Activated CD4-positive, alpha-beta T cell treated with anti-CD3 and anti-CD28 coated beads for 1 hour (primary cell): ENCODE measurements around the gene RTL10.

Source experiments
- DNase-seq: peaks from one replicate; pipeline ENCODE4 v3.0.0-alpha.2; 2020

The RTL10 gene, protein sequence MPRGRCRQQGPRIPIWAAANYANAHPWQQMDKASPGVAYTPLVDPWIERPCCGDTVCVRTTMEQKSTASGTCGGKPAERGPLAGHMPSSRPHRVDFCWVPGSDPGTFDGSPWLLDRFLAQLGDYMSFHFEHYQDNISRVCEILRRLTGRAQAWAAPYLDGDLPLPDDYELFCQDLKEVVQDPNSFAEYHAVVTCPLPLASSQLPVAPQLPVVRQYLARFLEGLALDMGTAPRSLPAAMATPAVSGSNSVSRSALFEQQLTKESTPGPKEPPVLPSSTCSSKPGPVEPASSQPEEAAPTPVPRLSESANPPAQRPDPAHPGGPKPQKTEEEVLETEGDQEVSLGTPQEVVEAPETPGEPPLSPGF

DNA sequence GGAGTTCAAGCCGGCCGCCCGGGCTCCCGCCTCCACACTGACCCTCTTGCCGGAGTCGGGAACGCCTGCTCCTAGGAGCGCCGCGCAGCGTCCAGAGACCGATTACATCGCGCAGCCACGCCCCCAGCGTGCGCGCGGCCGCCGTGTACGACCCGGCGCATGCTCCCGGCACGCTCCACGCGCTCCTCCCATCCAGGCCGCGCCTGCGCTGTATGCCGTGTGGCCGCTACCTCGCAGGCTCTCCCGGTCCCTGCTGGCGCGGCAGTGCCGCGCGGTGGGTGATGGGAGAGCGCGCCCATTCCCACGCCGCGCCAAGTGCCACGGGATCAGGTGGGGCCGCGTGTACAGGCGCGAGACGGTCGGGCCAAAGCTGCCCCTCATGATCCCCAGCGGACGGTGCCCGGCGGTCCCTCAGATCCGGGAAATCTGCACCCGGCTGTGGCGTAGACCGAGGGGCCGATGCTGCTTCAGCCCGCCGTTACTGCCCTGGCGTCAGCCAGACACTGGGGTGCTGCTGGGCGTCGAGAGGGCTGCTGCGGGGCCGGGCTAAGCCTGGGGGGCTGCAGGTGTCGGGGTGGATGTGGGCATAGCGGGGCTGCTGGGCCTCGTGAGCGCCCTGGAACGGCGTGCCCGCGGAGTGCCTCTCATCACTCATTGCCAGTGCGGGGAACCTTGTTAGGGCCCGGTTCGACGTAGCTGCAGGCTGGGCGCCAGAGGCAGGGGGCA, at the start of gene RTL10, which contains the start of gene GNB1L:
Gene RTL10, minus strand, starts transcription at position 97 of the 726 bp plus-strand sequence. CDS start 2,613 bp downstream, outside the sequence.
Gene GNB1L, minus strand, starts transcription at position 97 of the 726 bp plus-strand sequence. CDS start 33,519 bp downstream, outside the sequence.
- DNase-seq: peak; percentile 93

DNA sequence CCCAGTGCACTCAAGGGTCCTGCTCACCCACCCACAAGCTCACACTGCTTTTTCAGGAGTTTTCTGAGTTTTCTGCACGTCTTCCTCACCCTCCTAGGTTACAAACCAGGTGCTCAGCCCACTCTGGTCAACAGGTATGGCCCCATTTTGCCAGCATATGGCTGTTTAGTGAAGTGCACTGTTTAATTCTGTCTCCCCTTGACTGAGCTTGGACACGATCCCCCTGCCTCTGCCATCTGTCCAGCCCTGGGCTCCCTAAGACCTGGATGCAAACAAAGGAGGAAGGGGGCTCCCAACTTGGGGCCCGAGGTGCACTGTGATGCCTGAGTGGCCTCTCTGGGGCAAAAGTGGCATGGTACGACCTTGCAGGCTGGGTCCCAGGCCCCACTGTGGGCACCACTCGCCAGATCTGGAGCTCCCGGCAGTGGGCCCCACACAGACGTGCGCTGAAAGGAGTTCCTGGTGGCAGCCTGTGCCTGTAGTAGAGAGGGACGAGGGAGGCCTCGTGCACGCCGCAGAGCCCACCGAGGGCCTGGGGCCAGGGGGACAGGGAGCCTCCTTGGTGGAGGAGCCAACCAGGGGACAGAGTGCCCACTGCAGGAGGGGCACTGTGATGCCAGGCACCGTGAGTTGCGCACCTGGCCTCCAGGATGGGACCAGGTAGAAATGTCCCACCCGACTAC, 49.6 kb upstream of the RTL10 start:
- DNase-seq: no peak

DNA sequence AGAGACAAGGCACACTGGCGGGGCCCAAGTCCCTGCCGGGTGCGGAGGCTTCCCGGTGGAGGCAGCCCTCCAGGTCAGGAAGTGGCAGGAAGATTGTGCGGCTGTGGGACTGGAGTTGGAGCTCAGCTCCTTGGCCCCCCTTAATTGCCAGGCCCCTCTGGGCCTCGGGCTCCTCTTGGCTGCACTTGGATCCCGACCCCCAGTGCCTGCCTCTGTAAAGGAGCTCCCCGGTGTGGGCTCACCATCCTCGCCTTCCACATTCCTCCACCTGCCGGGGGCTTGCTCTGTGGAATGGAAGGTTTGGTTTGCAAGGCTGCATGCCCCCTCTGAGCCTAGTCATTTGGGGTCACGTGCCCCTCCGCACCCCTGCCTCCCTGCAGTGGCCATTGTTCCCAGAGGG, 48.8 kb upstream of the RTL10 start:
- DNase-seq: no peak

DNA sequence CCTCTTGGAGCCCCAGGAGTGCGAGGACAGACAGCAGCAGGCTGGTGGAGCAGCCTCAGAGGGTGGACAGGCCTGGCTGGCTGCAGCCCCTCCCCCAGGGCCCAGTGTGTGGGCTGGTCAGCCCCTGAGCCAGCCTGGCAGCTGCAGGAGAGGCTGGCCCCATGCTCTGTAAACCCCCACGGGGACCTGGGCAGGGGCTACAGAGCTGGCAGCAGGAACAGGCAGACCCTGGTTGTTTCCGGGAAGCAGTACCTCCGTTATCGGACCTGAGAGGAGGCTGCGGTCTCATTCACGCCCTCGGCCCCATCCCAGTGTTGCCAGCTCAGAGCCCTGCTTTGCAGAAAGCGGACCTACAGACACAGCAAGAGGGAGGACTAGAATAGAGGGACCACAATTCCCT, 48.4 kb upstream of the RTL10 start:
- no peak for DNase-seq

DNA sequence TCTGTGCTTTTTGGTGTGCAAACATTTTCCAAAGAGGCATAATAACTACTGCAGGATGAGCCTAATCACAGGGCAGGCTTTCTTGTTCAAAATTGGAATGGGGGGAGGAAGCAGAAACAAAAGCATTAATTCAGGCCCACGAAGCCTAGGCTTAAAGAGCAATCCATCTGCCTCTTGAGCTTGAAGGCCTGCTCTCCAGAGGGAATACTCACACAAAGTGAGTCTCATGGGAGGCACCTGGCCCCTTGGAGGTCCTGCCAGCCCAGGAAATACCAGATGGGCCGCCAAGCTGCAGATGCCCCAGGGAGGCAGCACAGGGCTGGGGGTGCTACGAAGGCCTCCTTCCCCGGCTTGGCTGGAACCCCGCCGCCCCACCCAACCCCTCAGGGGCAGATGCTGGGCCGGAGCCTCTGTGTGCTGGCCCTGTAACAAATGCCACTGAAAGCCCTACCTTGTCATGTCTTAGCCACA, 47.6 kb upstream of the RTL10 start:
- DNase-seq: no peak

DNA sequence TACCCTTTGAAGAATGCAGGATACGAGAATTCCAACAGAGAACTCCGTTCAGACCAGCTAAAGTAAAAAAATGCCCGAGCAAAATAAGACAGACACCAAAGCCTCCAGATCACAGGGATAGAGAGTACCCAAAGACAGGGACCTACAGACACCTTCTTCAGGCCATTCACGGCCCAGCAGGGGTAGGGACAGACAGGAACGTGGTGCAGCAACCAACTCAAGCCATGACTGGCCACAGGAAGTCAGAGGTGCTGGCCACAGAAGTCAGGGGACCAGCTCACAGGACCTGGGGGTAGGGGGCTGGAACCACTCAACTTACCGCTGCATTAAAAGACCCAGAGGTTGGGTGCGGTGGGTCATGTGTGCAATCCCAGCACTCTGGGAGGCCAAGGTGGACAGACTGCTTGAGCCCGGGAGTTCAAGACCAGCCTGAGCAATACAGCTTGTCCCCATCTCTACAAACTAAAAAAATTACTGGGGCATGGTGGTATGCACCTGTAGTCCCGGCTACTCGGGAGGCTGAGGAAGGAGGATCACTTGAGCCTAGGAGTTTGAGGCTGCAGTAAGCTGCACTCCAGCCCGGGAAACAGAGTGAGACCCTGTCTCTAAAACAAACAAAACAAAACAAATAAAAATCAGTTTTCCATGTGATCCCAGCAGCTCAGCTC, 47.0 kb upstream of the RTL10 start:
- DNase-seq: no peak

DNA sequence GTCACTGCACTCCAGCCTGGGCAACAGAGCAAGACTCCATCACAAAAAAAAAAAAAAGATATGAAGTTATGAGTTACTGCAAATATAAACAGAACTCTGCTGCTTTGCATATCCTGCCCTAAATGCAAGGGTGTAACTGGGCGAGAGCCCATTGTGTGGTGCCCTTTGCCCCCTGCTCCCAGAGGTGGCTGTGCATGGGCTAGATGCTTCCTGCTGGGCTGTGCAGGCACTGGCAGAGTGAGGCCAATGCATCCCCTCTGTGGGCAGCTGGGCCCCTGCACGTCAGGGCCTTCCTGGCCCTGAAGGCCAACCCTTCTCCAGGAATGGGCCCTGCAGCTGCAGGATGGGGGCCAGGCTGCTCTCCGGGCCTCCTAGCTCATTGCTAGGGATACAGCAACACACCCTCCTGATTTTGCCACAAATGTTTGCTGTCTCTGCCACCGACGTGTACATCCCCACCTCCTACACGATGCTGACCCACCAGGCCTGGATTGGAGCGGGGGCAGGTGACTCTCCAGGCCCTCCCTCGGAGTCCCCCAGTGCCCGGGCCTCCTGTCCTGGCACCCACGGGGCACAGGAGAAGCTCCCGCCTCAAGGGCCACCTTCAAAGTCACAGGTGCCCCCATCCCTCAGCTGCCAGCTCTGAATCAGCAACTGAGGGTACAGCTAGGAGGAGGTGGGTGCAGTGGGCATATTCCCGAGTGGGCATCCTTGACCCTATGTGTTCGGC, 46.2 kb upstream of the RTL10 start:
- DNase-seq: no peak

DNA sequence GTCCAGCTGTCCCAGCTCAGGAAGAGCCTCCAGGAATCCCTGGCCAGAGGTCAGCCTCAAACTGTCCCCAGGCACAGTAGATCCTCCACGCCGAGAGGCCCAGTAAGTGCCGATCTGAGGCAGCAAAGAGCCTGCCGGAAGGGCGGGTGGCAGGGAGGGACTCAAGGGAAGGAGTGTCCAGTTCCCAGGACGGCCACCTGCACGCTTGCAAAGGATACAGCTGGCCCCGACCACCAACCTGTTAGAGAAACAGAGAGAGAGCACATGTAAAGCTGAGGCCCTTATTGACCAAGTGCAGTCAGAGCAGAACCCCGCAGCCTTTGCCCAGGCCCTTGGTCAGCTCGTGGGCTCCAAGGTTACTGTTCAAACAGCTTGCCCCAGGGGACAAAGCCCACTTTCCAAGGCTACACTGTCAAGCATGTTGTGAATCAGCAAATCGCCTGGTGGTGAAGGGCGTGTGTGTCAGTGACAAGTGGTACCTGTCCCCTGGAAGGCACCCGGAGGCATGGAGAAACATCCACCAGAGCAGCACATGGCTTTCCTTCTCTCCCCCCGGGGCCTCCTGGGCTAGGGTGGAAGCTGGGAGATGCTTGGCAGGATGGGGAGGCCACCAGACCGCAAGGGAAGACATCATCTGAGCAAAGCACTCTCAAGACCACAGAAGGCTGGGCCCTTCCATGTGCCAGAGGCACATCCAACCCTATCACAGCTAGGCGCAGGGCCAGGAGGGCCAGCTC, 44.3 kb upstream of the RTL10 start:
- DNase-seq: no peak

DNA sequence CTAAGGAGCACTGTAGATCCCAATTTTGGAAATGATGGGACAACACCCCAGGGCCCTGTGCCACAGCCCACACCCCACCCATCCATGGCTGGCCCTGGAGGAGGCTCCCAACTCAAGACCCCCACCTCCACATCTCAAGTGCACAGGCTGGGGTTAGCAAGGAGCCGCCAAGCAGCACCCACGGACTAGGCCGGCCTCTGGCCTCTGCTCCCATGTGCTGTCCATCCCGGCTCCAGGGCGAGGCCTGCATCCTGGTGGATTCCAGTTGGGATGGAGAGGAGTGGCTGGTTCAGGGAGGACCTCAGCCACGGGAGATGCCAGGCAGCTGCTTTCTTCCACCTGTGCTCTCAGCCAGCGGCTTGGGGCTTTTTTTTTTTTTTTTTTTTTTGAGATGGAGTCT, 43.5 kb upstream of the RTL10 start:
- no peak for DNase-seq

DNA sequence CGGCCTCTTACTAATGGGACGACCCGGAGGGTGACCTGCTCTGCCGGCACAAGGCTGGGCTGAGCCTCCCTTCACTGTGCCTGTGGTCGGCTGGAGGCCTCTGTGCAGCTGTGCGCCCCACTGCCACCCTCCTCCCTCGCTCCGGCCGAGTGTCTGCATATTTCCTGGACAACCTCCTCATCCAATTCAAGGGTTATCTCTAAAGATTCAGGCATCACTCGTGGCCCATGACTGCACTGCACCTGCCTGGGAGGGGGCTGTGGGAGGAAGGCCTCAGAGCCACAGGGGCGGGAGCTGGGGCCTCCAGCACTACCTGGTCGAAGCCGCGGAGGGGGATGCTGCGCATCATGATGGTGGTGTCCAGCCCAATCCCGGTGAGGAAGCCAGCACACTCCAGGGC, 43.1 kb upstream of the RTL10 start:
- no peak for DNase-seq

DNA sequence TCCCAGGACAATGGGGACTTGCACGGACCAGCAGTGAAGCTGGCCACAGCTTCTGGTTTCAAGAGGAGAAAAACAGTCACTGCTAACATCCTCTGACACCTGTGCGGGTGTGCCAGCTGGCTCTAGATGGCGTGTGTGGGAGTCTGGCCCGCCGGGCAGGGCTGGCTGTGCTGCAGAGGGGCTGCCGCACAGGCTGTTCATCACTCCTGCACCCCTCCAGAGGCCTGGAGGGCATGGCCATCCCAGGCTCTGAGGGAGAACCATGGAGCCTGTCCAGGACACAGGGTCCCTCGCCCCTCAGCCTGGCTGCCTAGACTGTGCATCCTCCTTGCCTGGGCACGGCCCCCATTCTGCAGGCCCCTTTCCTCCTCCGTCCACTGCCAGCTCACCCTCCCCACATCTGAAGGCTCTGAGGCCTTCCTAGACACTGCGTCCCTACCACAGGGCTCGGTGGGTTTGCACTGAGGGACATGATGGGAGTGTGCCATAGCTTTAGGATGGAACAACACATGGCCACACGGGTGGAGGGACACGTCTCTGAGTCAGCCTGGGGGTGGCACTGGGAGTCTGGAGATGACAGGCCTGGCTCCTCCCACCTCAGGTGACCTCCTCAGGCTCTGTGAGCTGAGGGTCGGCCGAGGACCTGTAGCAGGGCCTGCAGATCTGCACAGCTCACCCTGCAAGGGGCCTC, 42.1 kb upstream of the RTL10 start:
- no peak for DNase-seq

DNA sequence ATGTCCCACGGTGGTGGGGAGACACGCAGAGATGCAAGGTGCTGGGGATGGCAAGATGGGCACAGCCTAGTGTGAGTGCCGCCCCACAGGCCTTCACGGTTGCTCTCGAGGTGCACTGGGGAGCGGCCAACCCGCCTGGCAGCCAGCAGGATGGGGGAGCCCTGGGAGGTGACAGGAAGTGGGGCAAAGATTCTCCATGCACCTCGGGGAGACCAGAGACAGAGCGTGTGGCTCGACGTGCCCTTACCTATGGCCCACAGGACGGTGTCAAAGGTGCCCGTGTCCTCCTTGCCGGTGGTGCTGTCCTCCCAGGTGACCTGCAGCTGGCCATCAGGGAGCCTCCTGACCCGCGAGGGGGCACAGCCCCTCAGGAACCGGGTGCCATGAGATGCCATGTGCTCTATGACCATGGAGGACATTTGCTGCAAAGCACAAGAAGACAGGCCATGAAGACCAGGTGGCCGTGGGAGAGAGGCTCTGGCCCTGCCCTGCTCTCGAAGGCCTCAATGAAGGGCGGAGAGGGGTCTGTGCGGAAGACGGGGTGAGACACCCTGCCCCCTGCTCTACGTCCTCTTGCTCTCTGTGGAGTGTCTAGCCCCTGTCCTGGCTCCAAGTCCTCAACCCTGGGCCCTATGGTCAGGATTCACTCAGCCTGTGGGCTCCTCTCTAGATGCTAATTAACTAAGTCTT, 40.6 kb upstream of the RTL10 start:
- no peak for DNase-seq

DNA sequence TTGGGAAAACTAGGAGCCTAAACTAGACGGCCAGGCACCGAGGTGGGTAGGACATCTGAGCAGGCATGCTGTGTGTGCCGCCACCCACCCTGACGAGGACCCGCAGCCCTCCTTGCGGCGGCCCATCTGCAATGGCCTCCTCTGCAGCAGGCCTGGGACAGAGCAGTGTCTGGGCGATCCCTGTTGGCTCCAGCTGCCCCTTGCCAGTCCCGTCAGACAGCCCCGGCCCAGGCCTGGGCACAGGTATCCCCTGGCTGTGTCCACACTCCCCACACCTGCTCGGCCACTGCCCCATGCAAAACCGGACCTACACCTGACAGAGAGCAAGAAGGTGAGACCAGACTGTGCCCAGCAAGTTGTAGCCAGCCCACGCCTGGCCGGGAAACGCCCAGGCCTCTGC, 38.7 kb upstream of the RTL10 start:
- no peak for DNase-seq

DNA sequence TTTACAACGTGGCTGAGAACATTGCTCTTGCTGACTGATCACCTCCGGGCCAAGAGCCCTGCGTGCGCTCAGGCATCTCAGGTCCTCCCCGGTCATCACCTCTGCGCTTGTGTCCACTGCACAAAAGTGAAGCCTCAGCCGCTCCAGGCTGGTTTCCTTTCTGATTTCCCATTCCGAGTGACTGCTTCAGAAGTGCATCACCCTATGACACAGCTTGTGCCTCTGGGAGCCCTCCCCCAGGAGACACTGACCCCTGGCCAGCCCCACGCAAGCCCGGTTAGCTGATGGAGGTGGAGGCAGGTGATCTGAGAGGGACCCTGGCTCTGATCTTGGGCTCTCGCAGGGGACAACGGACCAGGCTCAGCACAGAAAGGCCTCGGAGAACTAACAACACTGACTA, 38.3 kb upstream of the RTL10 start:
- DNase-seq: no peak

DNA sequence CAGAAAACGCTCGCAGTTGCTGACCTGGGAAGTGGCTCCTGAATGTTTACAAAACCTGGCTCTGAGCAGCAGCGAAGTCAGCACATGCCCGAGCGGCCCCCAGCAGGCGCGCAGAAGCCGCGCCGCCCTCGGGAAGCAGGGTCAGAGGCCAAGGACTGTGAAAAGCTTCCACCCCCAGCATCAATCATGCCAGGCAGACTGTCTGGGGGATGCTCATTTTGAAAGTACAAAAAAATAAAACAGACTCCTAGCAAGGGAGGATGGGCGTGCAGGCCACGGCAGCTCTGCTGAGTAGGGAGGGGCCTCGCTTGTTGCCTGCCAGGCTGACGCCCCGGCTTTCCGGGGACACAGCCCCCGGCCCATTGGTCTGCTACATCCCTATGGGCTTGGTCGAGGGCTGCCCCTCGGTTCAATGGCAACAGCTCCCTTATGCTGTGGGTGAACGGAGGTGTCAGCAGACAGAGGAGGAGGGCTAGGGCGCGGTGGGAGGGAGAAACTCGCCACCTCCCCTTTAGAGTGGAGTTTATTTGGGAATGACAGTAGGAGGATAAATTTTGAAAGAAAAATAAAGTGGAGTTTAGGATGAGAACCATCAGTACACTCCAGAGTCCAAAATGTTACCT, 37.7 kb upstream of the RTL10 start:
- DNase-seq: no peak

DNA sequence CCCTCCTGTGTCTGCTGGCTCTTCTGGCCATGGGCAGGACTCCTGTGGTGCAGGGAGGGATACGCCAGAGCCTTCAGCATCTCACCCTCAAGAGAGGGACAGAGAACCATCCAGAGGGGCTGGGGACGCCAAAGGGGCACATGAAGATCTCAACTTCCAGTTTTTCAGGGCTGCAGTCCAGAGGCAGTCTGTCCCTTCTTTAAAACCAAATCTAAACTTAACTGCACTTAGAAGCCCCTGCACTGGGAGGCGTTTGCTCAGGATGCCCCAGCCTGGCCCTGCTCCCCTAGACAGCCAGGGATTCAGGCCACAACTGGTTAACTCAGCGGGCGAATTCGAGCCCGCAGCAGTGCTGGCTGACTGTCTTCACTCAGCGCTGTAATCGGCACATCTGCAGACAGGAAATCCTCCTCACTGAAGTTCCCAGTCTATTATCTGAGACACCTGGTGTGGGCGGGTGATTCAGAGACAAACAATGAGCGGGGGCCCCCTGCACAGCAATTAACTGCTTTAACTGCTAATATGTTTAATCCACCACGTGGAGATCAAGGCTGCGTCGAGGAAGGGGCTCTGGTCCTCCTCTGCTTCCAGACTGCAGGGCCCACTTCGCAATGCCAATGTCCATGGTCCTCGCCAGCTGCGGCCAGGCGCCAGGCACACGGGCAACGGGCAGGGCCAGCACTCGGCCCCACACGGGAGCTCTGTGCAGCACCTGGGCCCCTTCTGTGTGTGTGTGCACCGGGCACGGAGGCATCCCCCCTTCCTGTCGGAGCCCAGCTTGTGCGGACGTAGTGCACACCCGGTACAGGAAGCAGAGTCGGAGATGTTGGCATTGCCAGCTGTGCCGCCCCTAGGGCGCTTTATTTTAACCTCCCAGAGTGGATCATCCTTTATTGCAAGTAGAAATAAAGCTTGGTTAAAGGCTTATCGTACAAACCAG, 36.9 kb upstream of the RTL10 start:
- DNase-seq: peak; percentile 75

DNA sequence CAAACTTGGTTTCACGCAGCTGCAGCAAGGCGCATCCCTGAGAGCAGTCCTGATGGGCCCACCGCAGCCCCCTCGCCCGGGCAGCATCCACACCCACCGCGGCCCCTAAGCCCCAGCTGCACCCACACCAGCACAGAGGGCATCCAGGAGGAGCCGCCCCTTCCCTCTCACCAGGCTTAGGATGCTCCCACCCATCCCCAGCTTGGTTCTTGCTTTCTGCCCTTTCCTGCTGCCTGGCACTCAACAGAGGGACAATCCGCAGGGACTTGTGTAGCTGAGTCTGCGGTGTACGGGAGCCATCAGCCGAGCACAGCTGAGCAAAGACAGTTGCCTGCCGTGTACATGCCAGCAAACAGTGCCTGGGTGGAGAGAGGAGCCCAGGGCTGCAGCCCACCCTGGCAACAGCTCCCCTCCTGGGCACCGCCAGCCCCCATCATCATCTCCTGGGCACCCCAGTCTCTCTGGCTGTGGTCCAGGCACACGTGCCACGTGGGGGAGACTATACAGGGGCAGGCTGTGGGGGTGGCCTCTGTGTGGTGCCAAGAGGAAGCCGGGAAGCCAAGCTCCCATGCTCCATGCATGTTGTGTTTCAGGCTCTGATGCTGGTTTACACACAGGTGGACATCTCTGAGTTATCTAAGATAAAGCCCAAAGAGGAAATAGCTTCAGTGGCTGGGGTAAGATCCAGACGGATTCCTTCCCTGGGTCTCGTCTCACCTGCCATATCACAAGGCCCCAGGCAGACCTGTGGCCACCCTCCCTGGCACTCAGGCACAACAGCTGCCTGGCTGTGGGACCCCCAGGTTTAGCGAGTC, 36.0 kb upstream of the RTL10 start:
- DNase-seq: no peak

DNA sequence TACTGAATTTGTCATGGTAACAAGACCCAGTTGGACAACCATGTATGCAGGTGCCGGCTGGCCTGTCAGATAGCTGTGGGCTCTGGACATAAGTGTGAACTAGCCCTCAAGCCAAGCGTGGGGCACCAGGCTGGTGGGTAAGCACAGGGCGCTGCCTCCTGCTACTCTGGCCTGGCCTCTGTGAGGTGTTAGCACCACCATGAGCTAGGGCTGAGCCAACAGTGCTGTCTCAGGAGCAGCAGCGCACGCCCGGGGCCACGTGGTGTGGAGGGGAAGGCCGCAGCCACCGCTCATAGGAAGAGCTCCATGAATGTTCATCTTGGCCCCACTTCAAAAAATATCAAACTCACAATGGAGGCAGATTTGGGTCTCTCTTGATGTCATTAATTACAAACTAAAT, 35.3 kb upstream of the RTL10 start:
- no peak for DNase-seq
